Dedifferentiated amniotic fluid mesenchymal stem cell (primary cell): ENCODE measurements around the gene HOXA7.

Source experiments
- DNase-seq: peaks from one replicate; pipeline ENCODE4 v3.0.0-alpha.2; 2016; ENCODE audit errors: extremely low spot score

HOXA7 gene

GRCh38 chr7:27159266-27160144, 3.0 kb upstream of the HOXA7 start:
- no peak for DNase-seq

- DNase-seq = no peak
Measured at GRCh38 chr7:27158436-27159265, 2.2 kb upstream of the HOXA7 start.

- DNase-seq = no peak
Measured at GRCh38 chr7:27157702-27158431, 1.4 kb upstream of the HOXA7 start.

GRCh38 chr7:27156916-27157701, 634 bp upstream of the HOXA7 start:
- no peak for DNase-seq

- no peak for DNase-seq
Measured at GRCh38 chr7:27155816-27156507, 513 bp downstream of the HOXA7 start.

GRCh38 chr7:27154901-27155815, 1.3 kb downstream of the HOXA7 start:
- DNase-seq = no peak

GRCh38 chr7:27154369-27154768, 2.1 kb downstream of the HOXA7 start:
- no peak for DNase-seq

- no peak for DNase-seq
Measured at GRCh38 chr7:27153526-27153925, 2.9 kb downstream of the HOXA7 start.

- DNase-seq = no peak
Measured at GRCh38 chr7:27152816-27153442, 3.5 kb downstream of the HOXA7 start.

GRCh38 chr7:27151931-27152815, 4.3 kb downstream of the HOXA7 start, which contains the start of gene HOXA3:
HOXA3 (minus strand) TSS chr7:27152583; CDS start chr7:27110640, 41,943 bp downstream.
- DNase-seq = no peak

- no peak for DNase-seq
Measured at GRCh38 chr7:27151341-27151930, 5.0 kb downstream of the HOXA7 start.

- peak; percentile 48 for DNase-seq
Measured at GRCh38 chr7:27150568-27151340, 5.7 kb downstream of the HOXA7 start.

- DNase-seq = no peak
Measured at GRCh38 chr7:27149842-27150567, 6.5 kb downstream of the HOXA7 start.

- DNase-seq = no peak
Measured at GRCh38 chr7:27148756-27149641, 7.5 kb downstream of the HOXA7 start.
